HG03354 (cell line): Measurements from ENCODE around the gene SIRPG.
"Not testable (repeated sequence)": the region's sequence is repeated elsewhere in the genome, so short reads cannot be mapped to it uniquely, and the experiment has no call there.

Source experiments
- ATAC-seq: cut with Tn5 transposase; IDR thresholded peaks from one replicate; pipeline ENCODE4 v1.9.1; 2021; ENCODE audit warnings: mild to moderate bottlenecking; ENCODE audit not compliant: unreplicated experiment, poor library complexity, severe bottlenecking

Gene SIRPG

GRCh38 chr20:1657556-1658334 is at the start of gene SIRPG:
Gene SIRPG (minus strand): TSS chr20:1657779. CDS start chr20:1657714, 65 bp downstream.
- ATAC-seq, result no peak

GRCh38 chr20:1706887-1707286 is 49.3 kb upstream of the SIRPG start:
- ATAC-seq, result not testable (repeated sequence)

GRCh38 chr20:1706079-1706478 is 48.5 kb upstream of the SIRPG start:
- ATAC-seq, result no peak

- ATAC-seq, result no peak
These were observed 45.3 kb upstream of the SIRPG start for GRCh38 chr20:1702855-1703254.

DNA sequence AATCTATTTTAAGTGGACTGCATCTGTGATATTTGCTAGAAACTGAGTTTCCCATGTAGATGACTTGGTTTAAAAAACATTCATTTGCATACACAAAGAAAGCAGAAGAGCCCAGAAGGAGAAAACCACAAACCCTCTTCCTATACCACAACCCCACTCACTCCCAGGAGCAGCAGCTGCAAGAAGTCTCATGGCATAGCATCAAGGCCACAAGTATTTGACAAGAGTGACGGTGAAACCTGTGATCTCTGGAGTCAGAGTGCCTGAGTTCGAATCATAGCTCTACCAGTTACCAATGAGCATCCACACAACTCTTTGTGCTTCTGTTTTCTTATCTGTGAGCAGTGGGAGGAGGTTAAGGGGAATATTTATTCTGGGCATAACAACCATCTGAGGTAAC is 44.7 kb upstream of the SIRPG start:
- no peak for ATAC-seq

DNA sequence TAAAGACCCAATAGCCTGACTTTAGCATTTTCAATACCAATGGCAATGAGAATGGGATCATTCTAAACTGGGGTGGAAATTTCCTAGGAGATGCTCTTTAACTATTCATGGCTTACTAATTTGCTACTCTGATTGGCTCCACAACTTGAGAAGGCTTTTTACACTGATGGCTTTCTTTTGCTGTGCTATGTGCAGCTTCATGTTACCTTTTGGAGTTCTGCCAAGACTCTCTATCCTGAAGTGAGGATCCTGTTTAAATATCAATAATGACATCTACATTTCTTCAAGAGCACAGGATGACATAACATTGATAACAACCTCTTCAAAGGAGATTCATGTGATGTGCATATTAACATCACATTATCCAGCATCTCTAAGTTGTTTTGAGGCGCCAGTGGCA is 43.4 kb upstream of the SIRPG start:
- ATAC-seq, result no peak

DNA sequence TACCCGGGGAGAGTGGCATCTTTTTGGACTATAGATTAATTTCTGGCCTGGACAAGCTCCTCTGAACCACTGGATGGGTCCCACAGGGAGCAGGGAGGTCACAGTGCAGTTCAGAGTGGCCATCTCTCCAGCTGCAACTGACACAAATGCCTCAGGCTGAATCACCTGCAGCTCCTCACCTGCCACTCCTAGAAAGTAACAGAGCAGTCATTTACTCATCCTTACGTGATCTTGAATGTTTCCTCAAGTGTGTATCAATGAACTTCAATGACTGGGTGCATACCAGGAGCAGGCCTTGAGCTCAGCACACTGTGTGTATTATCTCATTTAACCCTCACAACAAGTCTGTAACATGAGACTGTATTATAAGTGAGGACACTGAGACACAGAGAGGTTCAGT is 40.0 kb upstream of the SIRPG start:
- ATAC-seq, result no peak

- ATAC-seq, result no peak
These were observed 39.1 kb upstream of the SIRPG start for GRCh38 chr20:1696521-1697209.

- no peak for ATAC-seq
These were observed 37.1 kb upstream of the SIRPG start for GRCh38 chr20:1694672-1695071.

- no peak for ATAC-seq
These were observed 35.8 kb upstream of the SIRPG start for GRCh38 chr20:1693427-1693826.

DNA sequence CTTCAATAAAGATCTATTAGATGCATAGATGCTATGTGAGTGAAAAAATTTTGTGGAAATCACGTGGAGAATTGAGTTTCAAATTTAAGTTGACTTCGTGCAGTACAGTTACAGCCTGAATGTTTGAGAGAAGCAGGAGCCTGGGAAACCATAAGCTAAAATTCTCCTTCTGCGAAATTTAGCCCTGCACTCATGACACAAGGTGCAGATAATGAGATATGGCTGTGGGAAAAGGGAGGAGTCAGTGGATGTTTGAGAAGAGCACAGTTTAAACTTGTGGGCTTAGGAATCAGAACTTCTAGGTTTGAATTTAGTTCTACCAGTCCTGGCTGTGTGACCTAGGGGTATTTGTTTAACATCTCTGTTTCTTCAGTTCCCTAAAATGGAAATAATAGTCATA is 32.1 kb upstream of the SIRPG start:
- no peak for ATAC-seq

GRCh38 chr20:1688886-1689538 is 31.4 kb upstream of the SIRPG start:
- ATAC-seq, result no peak

- no peak for ATAC-seq
These were observed 29.5 kb upstream of the SIRPG start for GRCh38 chr20:1687053-1687452.

DNA sequence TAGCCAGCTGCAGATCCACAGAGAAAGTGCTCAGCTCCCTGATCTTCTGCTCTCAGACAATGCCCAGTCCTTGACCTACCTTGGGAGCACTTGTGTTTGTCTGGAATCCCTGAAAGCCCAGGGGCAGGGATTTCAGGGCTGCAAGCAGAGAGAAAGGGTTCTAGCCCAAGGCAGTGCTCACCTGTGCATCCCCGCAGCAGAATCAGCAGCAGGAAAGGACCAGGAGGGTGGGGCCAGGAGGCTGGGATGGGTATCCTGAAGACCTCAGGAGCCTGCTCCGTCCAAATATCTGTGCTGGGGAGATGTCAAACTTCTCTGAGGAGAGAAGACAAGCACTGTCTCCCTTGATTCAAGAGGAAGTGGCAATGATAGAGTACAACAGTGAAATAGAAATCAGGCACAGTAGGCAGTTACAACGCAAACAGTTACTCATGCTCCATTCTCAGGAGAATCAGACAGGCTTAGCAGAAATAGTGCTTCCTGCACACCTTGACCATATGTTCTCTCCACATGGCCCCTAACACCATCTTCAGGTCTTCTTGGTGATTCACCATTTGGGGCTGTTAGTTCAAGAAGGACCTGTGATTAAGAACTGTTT is 28.7 kb upstream of the SIRPG start:
- no peak for ATAC-seq

DNA sequence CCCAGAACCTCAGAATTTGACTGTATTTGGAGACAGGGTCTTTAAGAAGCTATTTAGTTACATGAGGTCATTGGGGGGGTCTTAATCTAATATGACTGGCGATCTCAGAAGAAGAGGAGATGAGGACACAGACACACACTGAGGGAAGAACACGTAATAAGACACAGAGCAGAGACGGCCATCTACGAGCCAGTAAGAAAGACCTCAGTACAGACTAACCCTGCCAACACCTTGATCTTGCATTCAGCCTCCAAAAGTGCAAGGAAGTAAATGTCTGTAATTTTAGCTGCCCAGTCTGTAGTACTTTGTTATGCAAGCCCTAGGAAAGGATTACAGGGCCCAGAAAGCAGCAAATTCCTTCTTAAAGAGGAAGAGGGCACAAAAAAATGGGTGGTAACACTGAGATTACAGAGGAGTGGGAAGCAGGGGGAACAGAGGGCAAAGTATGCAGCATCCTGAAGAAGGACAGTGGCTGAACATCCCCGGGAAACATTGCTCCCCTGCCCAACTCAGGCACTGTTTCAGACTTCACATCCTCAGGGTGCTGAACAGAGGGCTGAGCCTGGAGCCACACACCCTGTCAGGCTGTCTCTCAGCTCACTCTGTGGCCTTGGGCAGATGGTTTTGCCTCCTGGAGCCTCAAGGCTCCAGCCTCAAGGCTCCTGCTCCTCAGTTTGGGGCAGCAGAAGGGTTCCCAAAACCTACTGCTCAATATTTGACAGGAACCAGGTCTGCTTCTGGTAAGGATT is 27.9 kb upstream of the SIRPG start:
- ATAC-seq, result no peak

DNA sequence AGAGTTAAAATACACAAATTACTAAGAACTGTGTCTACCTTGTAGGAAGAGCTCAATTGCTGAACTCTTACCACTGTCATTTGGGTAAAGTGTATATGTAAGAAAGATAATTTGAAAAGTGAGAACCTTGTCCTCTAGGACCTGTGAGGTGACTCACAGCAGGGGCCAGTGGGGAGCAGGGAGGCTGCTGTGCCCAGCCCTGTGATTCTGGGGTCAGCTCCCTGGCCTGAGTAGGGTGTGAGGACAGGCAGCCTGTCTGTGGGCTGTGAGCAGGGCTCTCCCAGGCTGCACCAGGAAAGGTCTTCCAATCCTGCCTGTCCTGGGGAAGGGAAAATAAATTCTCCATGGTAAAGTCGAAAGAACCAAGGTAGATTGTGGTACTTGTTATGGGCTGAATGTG is 27.3 kb upstream of the SIRPG start:
- ATAC-seq, result no peak

GRCh38 chr20:1676650-1677049 is 19.1 kb upstream of the SIRPG start:
- no peak for ATAC-seq

- no peak for ATAC-seq
These were observed 17.6 kb upstream of the SIRPG start for GRCh38 chr20:1674990-1675780.

DNA sequence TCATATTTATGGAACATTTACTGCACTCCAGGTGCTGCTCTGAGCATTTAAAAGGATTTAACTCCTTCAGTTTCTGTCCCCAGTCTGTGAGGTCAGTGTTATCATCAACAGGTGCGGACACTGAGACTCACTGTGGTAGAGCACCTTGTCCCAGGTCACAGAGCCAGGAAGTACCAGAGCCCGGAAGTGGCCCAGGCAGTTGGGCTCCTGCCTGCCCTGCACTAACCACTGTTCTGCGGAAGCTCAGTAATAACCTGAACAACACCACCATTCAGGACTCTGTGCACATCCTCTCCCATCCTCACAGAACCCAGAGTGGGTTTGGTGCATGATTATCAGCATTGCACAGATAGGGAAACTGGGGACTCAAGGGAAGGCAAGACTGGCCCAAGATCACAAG is 16.8 kb upstream of the SIRPG start:
- ATAC-seq, result no peak
